Measurements from ENCODE around the gene SHCBP1. TPM values are rescaled to one million over a fixed set of nuclear protein-coding genes. Genes with fewer than 3 reads are reported as not detected.

The SHCBP1 gene
- total and polyA plus RNA-seq, 2 donors (not counting 1 experiment from before 2014, with no cell fraction given) = 7.3 to 13.0 TPM

DNA sequence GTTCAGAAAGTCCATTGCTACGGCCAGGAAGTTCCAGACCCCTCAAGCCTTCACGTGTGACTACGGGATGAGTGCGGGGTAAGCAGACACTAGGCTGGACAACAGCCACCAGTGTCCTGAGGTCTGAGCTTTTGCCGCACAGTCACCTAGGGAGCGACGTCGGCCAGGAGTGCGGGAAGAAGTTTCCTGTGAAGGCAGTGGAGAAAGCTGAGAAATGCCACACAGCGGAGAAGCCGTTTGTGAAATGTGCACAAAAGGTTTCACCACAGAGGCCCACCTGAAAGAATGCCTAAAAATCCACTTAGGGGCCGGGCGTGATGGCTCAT, 47.4 kb downstream of the SHCBP1 start:
- peak overlapping the region; percentile 5 for H3K27ac ChIP-seq (ENCODE audit: insufficient read depth, low read length)

DNA sequence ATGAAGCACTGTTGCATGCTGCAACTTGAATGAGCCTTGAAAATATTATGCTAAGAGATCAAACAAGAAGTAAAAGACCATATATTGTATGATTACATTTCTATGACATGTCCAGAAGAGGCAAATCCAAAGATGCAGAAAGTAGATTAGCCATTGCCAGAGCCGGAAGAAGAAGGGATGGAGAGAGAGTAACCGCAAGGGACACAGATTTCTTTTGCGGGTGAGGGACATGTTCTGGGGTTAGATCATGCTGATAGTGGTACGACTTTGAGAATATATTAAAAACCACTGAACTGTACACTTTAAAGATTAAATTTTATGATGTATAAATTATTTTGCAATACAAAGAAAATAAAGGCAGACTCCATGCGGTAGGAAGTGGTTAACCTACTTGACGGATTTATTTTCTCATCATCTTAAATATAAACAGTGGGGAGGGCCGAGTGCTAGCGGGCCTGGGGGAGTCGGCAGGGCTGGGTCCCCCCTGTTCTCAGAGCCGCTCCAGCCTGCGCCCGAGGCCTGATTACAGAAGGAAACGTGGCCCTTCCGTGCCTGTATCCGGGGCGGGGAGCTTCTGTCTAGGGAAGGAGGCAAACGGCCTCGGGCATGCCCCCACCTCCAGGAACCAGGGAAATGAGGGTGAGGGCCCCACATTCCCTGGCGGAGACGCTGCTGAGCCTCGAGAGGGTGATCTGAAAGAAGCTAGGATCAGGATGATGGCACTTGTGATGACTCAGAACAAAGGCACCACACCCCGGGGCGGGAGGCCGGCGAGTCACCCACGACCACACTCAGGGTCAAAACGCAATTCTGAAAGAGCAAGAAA, 48.0 kb downstream of the SHCBP1 start:
- Histone ChIP-seq H3K4me2 (ENCODE audit: extremely low read depth, insufficient read depth, low read length) (no peak overlapping the region), H3K9me3 (ENCODE audit: control insufficient read depth, insufficient read depth, low read depth, low read length) (no peaks in the 10 kb centered on the region), H3K4me3 (replicated peaks in 1 of 4; ENCODE audit: control extremely low read depth in 1 of 4, insufficient read depth in 1 of 4, low read depth in 3 of 4, low read length in 4 of 4) (no peak overlapping the region), H3K27ac (ENCODE audit: insufficient read depth, low read length) (peak overlapping the region; percentile 5), H3K9ac (ENCODE audit: insufficient read depth, low read length) (no peak overlapping the region), H3K4me1 (ENCODE audit: control insufficient read depth, extremely low read depth, insufficient read depth, low read length) (peaks cover 2% of the 10 kb centered on the region), H3K27me3 (ENCODE audit: control insufficient read depth, insufficient read depth, low read length) (no peaks in the 10 kb centered on the region), H3K36me3 (ENCODE audit: control insufficient read depth, insufficient read depth, low read length) (no peaks in the 10 kb centered on the region), H4K20me1 (ENCODE audit: control insufficient read depth, extremely low read depth, insufficient read depth, low read length) (no peaks in the 10 kb centered on the region), H3K79me2 (ENCODE audit: control insufficient read depth, insufficient read depth, low read length) (no peaks in the 10 kb centered on the region), H2AFZ (ENCODE audit: low read length) (no peak overlapping the region)
- no peak for TF ChIP-seq EZH2 (IDR thresholded peaks at IDR 0.05; ENCODE audit: low read length, missing control alignments)
- TF ChIP-seq, protein P1, sequence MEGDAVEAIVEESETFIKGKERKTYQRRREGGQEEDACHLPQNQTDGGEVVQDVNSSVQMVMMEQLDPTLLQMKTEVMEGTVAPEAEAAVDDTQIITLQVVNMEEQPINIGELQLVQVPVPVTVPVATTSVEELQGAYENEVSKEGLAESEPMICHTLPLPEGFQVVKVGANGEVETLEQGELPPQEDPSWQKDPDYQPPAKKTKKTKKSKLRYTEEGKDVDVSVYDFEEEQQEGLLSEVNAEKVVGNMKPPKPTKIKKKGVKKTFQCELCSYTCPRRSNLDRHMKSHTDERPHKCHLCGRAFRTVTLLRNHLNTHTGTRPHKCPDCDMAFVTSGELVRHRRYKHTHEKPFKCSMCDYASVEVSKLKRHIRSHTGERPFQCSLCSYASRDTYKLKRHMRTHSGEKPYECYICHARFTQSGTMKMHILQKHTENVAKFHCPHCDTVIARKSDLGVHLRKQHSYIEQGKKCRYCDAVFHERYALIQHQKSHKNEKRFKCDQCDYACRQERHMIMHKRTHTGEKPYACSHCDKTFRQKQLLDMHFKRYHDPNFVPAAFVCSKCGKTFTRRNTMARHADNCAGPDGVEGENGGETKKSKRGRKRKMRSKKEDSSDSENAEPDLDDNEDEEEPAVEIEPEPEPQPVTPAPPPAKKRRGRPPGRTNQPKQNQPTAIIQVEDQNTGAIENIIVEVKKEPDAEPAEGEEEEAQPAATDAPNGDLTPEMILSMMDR (conservative IDR thresholded peaks at IDR 0.05 in 1 of 2, IDR thresholded peaks at IDR 0.05 in 1 of 2; ENCODE audit: low read depth in 1 of 2, low read length in 2 of 2) = no peak
- DNase-seq (ENCODE audit: low read depth in 2 of 2) = peak; percentile 47 to 55

More for the DNA sequence above, 47.4 kb downstream of the SHCBP1 start:
- H2AFZ ChIP-seq (ENCODE audit: low read length) = peak overlapping the region; percentile 51
- no peaks in the 10 kb centered on the region for H3K79me2 ChIP-seq (ENCODE audit: control insufficient read depth, insufficient read depth, low read length)
- H3K4me2 ChIP-seq (ENCODE audit: extremely low read depth, insufficient read depth, low read length) = no peak overlapping the region
- TF ChIP-seq, protein P1 (conservative IDR thresholded peaks at IDR 0.05 in 1 of 2, IDR thresholded peaks at IDR 0.05 in 1 of 2; ENCODE audit: low read depth in 1 of 2, low read length in 2 of 2) = no peak
- no peak for TF ChIP-seq EZH2 (IDR thresholded peaks at IDR 0.05; ENCODE audit: low read length, missing control alignments)
- no peaks in the 10 kb centered on the region for H4K20me1 ChIP-seq (ENCODE audit: control insufficient read depth, extremely low read depth, insufficient read depth, low read length)
- H3K9ac ChIP-seq (ENCODE audit: insufficient read depth, low read length) = no peak overlapping the region
- H3K36me3 ChIP-seq (ENCODE audit: control insufficient read depth, insufficient read depth, low read length) = no peaks in the 10 kb centered on the region
- H3K27me3 ChIP-seq (ENCODE audit: control insufficient read depth, insufficient read depth, low read length) = no peaks in the 10 kb centered on the region
- peaks cover 2% of the 10 kb centered on the region for H3K4me1 ChIP-seq (ENCODE audit: control insufficient read depth, extremely low read depth, insufficient read depth, low read length)
- no peaks in the 10 kb centered on the region for H3K9me3 ChIP-seq (ENCODE audit: control insufficient read depth, insufficient read depth, low read depth, low read length)
- no peak for DNase-seq (ENCODE audit: low read depth in 2 of 2)
- no peak overlapping the region for H3K4me3 ChIP-seq (replicated peaks in 1 of 4; ENCODE audit: control extremely low read depth in 1 of 4, insufficient read depth in 1 of 4, low read depth in 3 of 4, low read length in 4 of 4)

DNA sequence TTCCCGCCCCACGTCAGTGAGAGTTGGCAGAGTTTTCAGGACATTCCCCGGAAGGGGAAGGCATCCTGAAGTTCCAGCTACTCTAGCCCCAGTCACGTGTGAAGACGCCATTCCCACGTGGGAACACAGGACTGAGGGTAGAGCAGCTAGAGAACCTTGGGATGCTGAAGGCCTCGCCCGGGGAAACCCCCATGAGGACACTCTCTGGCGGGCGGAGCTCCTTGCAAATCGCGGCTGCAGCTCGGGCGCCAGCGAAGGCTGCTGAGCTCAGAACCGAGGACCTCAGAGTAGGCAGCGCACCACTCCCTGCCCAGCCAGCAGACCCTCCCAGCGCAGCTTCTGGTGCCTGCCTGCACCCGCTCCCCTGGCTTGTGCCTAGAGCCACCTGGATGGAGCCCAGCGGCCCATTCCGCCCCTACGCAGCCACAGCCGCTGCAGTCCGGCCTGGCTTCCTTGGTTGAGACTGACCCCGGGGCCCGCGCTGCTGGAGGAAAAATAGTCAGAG, 51.9 kb downstream of the SHCBP1 start:
- peaks cover 2% of the 10 kb centered on the region for H3K4me1 ChIP-seq (ENCODE audit: control insufficient read depth, extremely low read depth, insufficient read depth, low read length)
- H3K9me3 ChIP-seq (ENCODE audit: control insufficient read depth, insufficient read depth, low read depth, low read length) = no peaks in the 10 kb centered on the region
- H4K20me1 ChIP-seq (ENCODE audit: control insufficient read depth, extremely low read depth, insufficient read depth, low read length) = no peaks in the 10 kb centered on the region
- H3K9ac ChIP-seq (ENCODE audit: insufficient read depth, low read length) = no peak overlapping the region
- no peaks in the 10 kb centered on the region for H3K79me2 ChIP-seq (ENCODE audit: control insufficient read depth, insufficient read depth, low read length)
- H3K4me2 ChIP-seq (ENCODE audit: extremely low read depth, insufficient read depth, low read length) = no peak overlapping the region
- H3K36me3 ChIP-seq (ENCODE audit: control insufficient read depth, insufficient read depth, low read length) = no peaks in the 10 kb centered on the region
- no peak for TF ChIP-seq EZH2 (IDR thresholded peaks at IDR 0.05; ENCODE audit: low read length, missing control alignments)
- TF ChIP-seq, protein P1 (conservative IDR thresholded peaks at IDR 0.05 in 1 of 2, IDR thresholded peaks at IDR 0.05 in 1 of 2; ENCODE audit: low read depth in 1 of 2, low read length in 2 of 2) = no peak
- no peak overlapping the region for H3K4me3 ChIP-seq (replicated peaks in 1 of 4; ENCODE audit: control extremely low read depth in 1 of 4, insufficient read depth in 1 of 4, low read depth in 3 of 4, low read length in 4 of 4)
- H2AFZ ChIP-seq (ENCODE audit: low read length) = no peak overlapping the region
- DNase-seq (ENCODE audit: low read depth in 2 of 2) = no peak
- H3K27me3 ChIP-seq (ENCODE audit: control insufficient read depth, insufficient read depth, low read length) = no peaks in the 10 kb centered on the region
- no peak overlapping the region for H3K27ac ChIP-seq (ENCODE audit: insufficient read depth, low read length)
